Transverse colon (tissue), 4 donors: ENCODE data around the gene FAM117B.

Source experiments
- CTCF ChIP-seq, 5 experiments: fragments of 200-600 bp in 3 of 5; fragments of 450-650 bp in 2 of 5; sonication (generic) in 3 of 5; IDR thresholded peaks; 1 replicate in 2 of 5; 2 replicates in 3 of 5; pipeline ENCODE4 v1.5.1; 2016 to 2017; ENCODE audit warnings: antibody characterized with exemption in 5 of 5, inconsistent platforms in 3 of 5, mild to moderate bottlenecking in 2 of 5, moderate library complexity in 1 of 5
- POLR2A ChIP-seq: fragments of 450-650 bp; IDR thresholded peaks from one replicate; pipeline ENCODE4 v1.6.1; 2016; ENCODE audit warnings: antibody characterized with exemption, mild to moderate bottlenecking, moderate library complexity
- POLR2AphosphoS5 ChIP-seq, 3 donors: sonication (generic); formaldehyde crosslinking; IDR thresholded peaks; one replicate each; pipeline ENCODE4 v1.6.1; 2016; ENCODE audit warnings: antibody characterized with exemption in 3 of 3

DNA sequence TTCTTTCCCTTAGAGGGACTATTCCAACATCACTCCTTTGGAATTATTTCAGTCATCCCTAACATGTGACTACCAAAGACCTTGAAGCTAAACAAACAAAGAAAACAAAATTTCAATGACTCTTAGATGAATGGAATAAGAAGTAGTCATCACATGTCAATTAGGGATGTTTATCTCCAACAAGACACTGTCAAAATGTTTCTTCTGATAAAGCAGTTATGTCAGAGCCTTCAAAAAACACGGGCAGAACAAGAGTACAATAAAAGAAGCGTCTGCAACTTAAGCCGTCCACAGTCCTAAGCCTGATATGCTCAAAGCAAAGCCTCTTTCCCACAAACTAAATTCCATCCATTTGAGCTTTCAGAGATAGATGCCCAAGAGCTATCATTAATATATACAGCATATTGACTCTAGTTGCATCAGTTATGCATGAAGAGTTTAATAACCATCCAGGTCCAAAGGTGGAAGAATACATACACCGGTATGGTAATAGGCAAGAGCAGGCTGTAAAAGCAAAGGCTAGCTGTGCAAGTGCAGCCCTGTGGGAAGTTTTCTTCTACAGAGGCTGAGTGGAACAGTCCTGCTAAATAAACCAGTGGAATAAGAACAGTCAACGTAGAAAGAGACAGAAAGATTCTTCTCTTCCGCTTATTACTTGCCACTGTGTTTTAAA is 138.7 kb downstream of the FAM117B start:
- TF ChIP-seq CTCF (IDR thresholded peaks at IDR 0.05) (no peak), POLR2A (no peak), POLR2AphosphoS5 (IDR thresholded peaks at IDR 0.05) (no peak)
